T-cell (primary cell): ENCODE measurements around the gene LEFTY2. TPM values are rescaled to one million over a fixed set of nuclear protein-coding genes. Genes with fewer than 3 reads are reported as not detected.

Experiments used
- ATAC-seq, 4 experiments: fragments of 200-7000 bp in 3 of 4; fragments of 150-1000 bp in 1 of 4; cut with Tn5 transposase; replicated peaks in 1 of 4; 1 replicate in 3 of 4; 2 replicates in 1 of 4; pipeline ENCODE4 v1.10.0; 2021; ENCODE audit warnings: moderate library complexity in 3 of 4, mild to moderate bottlenecking in 2 of 4, moderate number of reproducible peaks in 1 of 4
- CTCF ChIA-PET, 2 donors: fragments of 300-600 bp; sonication (Branson Sonifier 250); formaldehyde crosslinking; loops; one replicate each; lab custom pipeline; 2022; ENCODE audit warnings: antibody characterized with exemption in 2 of 2; lab: Charles Lee
- POLR2A ChIA-PET, 2 donors: fragments of 300-600 bp; sonication (Branson Sonifier 250); formaldehyde crosslinking; loops; one replicate each; lab custom pipeline; 2022; ENCODE audit warnings: antibody characterized with exemption in 2 of 2; lab: Charles Lee
- DNase-seq, 35 experiments: peaks; one replicate each; pipeline versions ENCODE4 v3.0.0 to v3.0.0-alpha.2; 2013 to 2023
- H3K27ac ChIP-seq: one replicate; pipeline ENCODE4 v1.5.1; 2013; ENCODE audit warnings: low read length
- H3K27me3 ChIP-seq, 2 experiments: replicated peaks in 1 of 2; 1 replicate in 1 of 2; 2 replicates in 1 of 2; pipeline versions ENCODE4 v1.6.1 to v1.7.0; 2013; ENCODE audit warnings: low read length in 1 of 2, mixed read lengths in 1 of 2; ENCODE audit not compliant: control insufficient read depth in 2 of 2, insufficient read depth in 2 of 2; ENCODE audit errors: extremely low read depth in 1 of 2
- H3K36me3 ChIP-seq, 2 donors: 1 replicate in 1 of 2; 2 replicates in 1 of 2; pipeline versions ENCODE4 v1.6.1 to v1.7.0; 2013; ENCODE audit warnings: low read length in 1 of 2; ENCODE audit not compliant: control insufficient read depth in 2 of 2, insufficient read depth in 1 of 2; ENCODE audit errors: extremely low read depth in 1 of 2
- H3K4me1 ChIP-seq, 2 experiments: 1 replicate in 1 of 2; 2 replicates in 1 of 2; pipeline versions ENCODE4 v1.6.1 to v1.7.0; 2013; ENCODE audit warnings: low read length in 2 of 2, mixed read lengths in 1 of 2; ENCODE audit not compliant: insufficient read depth in 2 of 2, control insufficient read depth in 1 of 2; ENCODE audit errors: extremely low read depth in 1 of 2
- H3K4me3 ChIP-seq, 2 donors: 1 replicate in 1 of 2; 2 replicates in 1 of 2; pipeline versions ENCODE4 v1.5.1 to v1.7.0; 2013; ENCODE audit warnings: mild to moderate bottlenecking in 2 of 2, low read length in 1 of 2, moderate library complexity in 1 of 2; ENCODE audit not compliant: control insufficient read depth in 1 of 2; ENCODE audit errors: extremely low read depth in 1 of 2
- H3K9me3 ChIP-seq: 2 replicates; pipeline ENCODE4 v1.7.0; 2013
- H3K27ac Mint-ChIP-seq, 2 donors: one replicate each; pipeline ENCODE4 v1.8.0; 2020 to 2021; ENCODE audit warnings: mild to moderate bottlenecking in 2 of 2, mixed read lengths in 2 of 2
- H3K27me3 Mint-ChIP-seq, 2 donors: one replicate each; pipeline ENCODE4 v1.8.0; 2021 to 2022; ENCODE audit warnings: mixed read lengths in 2 of 2
- H3K36me3 Mint-ChIP-seq: one replicate; pipeline ENCODE4 v1.8.0; 2021; ENCODE audit warnings: mixed read lengths
- H3K4me1 Mint-ChIP-seq, 3 donors: one replicate each; pipeline ENCODE4 v1.8.0; 2020 to 2022; ENCODE audit warnings: mixed read lengths in 3 of 3, mild to moderate bottlenecking in 1 of 3
- H3K4me3 Mint-ChIP-seq, 3 donors: one replicate each; pipeline ENCODE4 v1.8.0; 2020 to 2022; ENCODE audit warnings: mild to moderate bottlenecking in 3 of 3, mixed read lengths in 3 of 3, moderate library complexity in 3 of 3
- H3K9me3 Mint-ChIP-seq, 3 donors: one replicate each; pipeline ENCODE4 v1.8.0; 2020 to 2022; ENCODE audit warnings: mixed read lengths in 3 of 3
- WGBS: methylation state at CpG from one replicate; pipeline ENCODE4 v1.1.5; 2013; ENCODE audit warnings: missing lambda C conversion rate; ENCODE audit not compliant: insufficient coverage; 5-methylcytosine and 5-hydroxymethylcytosine counted together
- total RNA-seq, 35 experiments: library from RNA in 6 of 35; stranded (reverse) in 6 of 35; fragments of 120-200 nt in 1 of 35; gene quantifications; one replicate each; pipeline versions ENCODE4 v1.2.1 to v1.2.4 and lab custom pipeline; 2013 to 2026

The LEFTY2 gene
- total RNA-seq, 5 donors from 2014 or later (not counting 1 experiment from before 2014, with no cell fraction given), result 0.16 TPM; not detected in 4

DNA sequence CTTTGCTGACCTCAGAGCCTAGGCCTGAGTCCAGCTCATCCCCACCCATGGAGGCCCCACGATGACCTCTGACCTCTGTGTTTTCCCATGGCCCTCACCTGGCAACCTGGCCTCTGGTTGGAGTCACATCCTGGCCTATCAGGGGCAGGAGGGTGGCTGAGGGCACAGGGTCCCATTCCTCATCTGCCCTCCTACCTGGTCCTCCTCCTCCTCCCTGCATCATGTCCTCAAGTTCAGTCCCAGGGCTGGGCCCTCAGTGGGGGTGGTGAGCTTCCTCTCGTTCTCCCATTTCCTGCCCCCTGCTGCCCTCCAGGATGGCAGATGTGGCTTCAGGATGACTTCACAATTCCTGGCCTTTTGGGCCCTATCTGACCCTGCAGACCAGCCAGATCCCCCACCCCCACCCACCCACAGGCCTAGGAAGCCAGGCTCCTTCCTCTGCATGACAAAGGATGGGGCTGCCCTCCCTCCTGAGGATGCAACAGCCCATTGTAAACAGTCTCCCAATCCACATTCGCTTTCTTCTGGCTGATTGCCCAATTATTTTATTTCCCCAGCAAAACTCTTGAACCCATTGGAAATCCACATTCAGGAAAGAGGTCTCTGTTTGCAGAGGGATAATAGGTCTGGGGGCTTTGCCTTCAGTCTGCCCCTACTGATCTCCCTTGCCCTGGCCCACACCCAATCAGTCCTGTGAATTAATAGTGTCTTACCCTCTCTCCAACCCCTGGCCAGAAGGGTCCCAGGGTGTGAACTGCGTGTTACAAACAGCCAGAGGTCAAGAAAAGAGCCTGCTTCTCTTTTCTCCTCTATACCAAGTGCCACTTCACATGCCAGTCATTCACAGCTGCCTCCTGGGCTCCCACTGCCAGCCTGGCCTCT is 41.7 kb downstream of the LEFTY2 start:
- Histone ChIP-seq H3K36me3 (no peaks in the 10 kb centered on the region), H3K27ac (peak overlapping the region; percentile 85), H3K4me3 (no peak overlapping the region), H3K9me3 (no peaks in the 10 kb centered on the region), H3K27me3 (no peaks in the 10 kb centered on the region), H3K4me1 (peaks cover 34 to 43% of the 10 kb centered on the region in 2 experiments)
- ChIA-PET CTCF (no interaction called here), POLR2A (interaction anchor here in 1 of 2 donors (0.6 kb wide), 1 partner anchor 40 kb away, joined by 4 read pairs; no protein-coding TSS in a partner anchor)
- Mint-ChIP-seq H3K36me3 (no peaks in the 10 kb centered on the region), H3K9me3 (no peaks in the 10 kb centered on the region), H3K4me3 (peak overlapping the region in 1 of 3 donors; percentile 55), H3K27ac (peak overlapping the region; percentile 93 to 95), H3K4me1 (peaks cover 46 to 68% (median 51%) of the 10 kb centered on the region in 3 donors), H3K27me3 (no peaks in the 10 kb centered on the region)
- DNase-seq, result no peak
- 88% methylated on average over 3 of the region's 4 CpGs for WGBS
- ATAC-seq, result no peak

DNA sequence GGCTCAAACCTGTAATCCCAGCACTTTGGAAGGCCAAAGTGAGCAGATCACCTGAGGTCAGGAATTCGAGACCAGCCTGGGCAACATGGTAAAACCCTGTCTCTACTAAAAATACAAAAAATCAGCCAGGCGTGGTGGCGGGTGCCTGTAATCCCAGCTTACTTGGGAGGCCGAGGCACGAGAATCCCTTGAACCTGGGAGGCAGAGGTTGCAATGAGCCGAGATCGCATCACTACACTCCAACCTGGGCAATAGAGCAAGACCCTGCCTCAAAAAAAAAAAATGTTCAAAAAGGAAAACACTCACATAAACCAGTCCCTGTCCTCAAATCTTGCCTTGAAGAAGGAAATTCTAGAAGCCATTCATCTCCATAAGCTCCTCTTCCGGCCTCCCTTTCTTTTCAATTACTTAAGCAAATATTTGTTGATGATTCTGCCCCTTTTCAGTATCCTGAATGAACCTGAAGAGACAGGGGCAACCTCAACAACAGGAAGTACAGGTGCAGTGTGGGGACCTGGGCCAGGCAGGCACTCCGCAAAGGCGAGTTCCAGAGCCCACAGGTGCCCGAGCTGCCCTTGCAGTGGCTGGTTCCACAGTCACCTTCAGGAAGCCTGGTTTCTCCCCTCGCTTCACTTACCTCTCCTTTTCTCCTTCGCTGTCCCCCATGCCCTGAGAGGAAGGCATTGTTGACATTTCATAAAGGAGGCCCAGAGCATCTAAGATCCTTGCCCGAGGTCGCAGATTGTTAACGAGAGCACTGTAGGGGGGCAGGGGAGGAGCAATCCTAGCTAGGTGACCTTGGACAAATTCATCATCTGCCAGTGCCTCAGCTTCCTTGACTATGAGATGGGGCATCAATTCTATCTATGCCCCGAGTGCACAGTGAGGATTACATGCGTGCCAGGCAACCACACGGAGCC is 43.2 kb downstream of the LEFTY2 start:
- no peaks in the 10 kb centered on the region for H3K27me3 ChIP-seq
- Mint-ChIP-seq H3K36me3 (no peaks in the 10 kb centered on the region), H3K27ac (peak overlapping the region; percentile 95 to 97), H3K4me1 (peaks cover 53 to 66% (median 58%) of the 10 kb centered on the region in 3 donors), H3K4me3 (peak overlapping the region; percentile 52 to 85 (median 63)), H3K27me3 (no peaks in the 10 kb centered on the region), H3K9me3 (no peaks in the 10 kb centered on the region)
- peak; percentile 21 to 74 (median 51) for DNase-seq
- no peaks in the 10 kb centered on the region for H3K36me3 ChIP-seq
- ChIA-PET CTCF (interaction anchor here (0.5 to 2.3 kb wide), 10 partner anchors 8 to 1441 kb away, joined by 3 to 16 read pairs (median 4); partner anchors contain the start of genes PYCR2 (in 1 of the 2), SRP9 (in 1 of the 2) and TMEM63A (in 1 of the 2)), POLR2A (interaction anchor here (0.6 to 2.0 kb wide), 7 partner anchors 15 to 1275 kb away, joined by 3 to 12 read pairs (median 4); partner anchors contain the start of genes PYCR2 (in 1 of the 2) and TMEM63A (in 1 of the 2))
- WGBS, result 57% methylated on average over 12 of the region's 19 CpGs
- peak; percentile 54 to 72 (median 61) for ATAC-seq
- no peak overlapping the region for H3K4me3 ChIP-seq
- peak overlapping the region; percentile 85 for H3K27ac ChIP-seq
- H3K9me3 ChIP-seq, result no peaks in the 10 kb centered on the region
- peaks cover 34 to 43% of the 10 kb centered on the region in 2 experiments for H3K4me1 ChIP-seq

DNA sequence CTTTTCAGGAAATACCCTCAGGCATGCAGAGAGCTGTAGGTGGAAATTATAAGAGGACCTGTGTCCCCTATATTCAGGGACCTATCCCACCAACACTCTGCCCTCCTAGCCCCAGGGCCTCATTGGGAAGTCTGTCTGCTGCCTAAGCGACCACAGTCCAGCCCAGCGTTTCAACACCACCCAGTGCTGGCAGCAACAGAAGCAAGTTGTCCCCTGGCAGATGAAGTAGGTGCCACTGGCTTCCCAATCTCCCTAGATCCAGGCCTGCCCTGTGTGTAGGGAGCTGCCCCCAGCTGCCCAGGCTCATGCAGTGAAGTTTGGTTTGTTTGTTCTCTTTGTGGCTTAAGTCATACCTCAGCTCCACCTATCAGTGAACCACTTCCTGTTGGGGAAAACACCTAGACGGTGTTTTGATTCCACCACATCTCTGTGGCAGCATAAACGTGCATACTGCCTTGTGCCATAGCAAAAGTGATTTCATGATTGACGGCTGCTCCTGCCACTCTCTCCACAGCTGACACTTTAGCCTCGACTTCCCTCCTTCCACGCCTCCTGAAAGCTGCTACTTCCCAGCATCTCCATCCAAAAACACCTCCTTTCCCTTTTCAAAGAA is 44.0 kb downstream of the LEFTY2 start:
- H3K4me3 Mint-ChIP-seq, result peak overlapping the region; percentile 52 to 85 (median 63)
- H3K36me3 ChIP-seq, result no peaks in the 10 kb centered on the region
- ChIA-PET CTCF (interaction anchor here (0.5 to 2.3 kb wide), 10 partner anchors 9 to 437 kb away, joined by 3 to 16 read pairs (median 4); partner anchors contain the start of genes PYCR2 (in 2 of the 2), SRP9 (in 1 of the 2) and TMEM63A (in 1 of the 2)), POLR2A (interaction anchor here (0.6 to 2.0 kb wide), 4 partner anchors 14 to 166 kb away, joined by 3 to 12 read pairs (median 7); partner anchors contain the start of genes PYCR2 (in 1 of the 2) and TMEM63A (in 1 of the 2))
- no peaks in the 10 kb centered on the region for H3K27me3 Mint-ChIP-seq
- peaks cover 53 to 66% (median 56%) of the 10 kb centered on the region in 3 donors for H3K4me1 Mint-ChIP-seq
- peak overlapping the region; percentile 15 to 51 for H3K4me3 ChIP-seq
- no peaks in the 10 kb centered on the region for H3K9me3 ChIP-seq
- H3K36me3 Mint-ChIP-seq, result no peaks in the 10 kb centered on the region
- ATAC-seq (peak; percentile 92 to 96 (median 94)), DNase-seq (peak; percentile 45 to 94 (median 71))
- WGBS, result 2% methylated on average over 7 of the region's 7 CpGs
- H3K27ac ChIP-seq, result peak overlapping the region; percentile 85
- peaks cover 34 to 43% of the 10 kb centered on the region in 2 experiments for H3K4me1 ChIP-seq
- no peaks in the 10 kb centered on the region for H3K9me3 Mint-ChIP-seq
- H3K27me3 ChIP-seq, result no peaks in the 10 kb centered on the region
- H3K27ac Mint-ChIP-seq, result peak overlapping the region; percentile 95 to 97

DNA sequence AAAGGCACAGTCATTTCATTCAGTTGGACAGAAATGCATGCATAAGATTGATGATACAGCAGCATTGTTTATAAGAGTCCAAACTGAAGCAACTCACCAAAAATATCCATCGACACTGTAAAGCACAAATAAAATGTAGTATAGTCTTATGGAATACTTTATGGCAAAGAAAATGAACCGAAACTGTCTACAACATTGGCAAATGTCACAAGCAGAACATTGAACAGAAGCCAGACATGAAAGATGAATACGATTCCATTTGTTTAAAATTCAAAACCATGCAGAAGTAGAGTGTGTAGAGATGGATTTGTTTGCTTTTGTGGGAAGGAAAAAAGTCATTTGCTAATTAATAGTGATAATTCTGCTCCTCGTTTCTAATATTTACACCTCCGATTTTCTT is 44.5 kb downstream of the LEFTY2 start:
- WGBS, result no CpG with 5 or more reads among the region's 5 CpGs
- no peaks in the 10 kb centered on the region for H3K9me3 Mint-ChIP-seq
- Histone ChIP-seq H3K9me3 (no peaks in the 10 kb centered on the region), H3K27ac (peak overlapping the region; percentile 85), H3K4me1 (peaks cover 34 to 43% of the 10 kb centered on the region in 2 experiments), H3K4me3 (peak overlapping the region in 1 of 2 donors; percentile 51), H3K36me3 (no peaks in the 10 kb centered on the region), H3K27me3 (no peaks in the 10 kb centered on the region)
- DNase-seq, result peak in 1 of 35 experiments; percentile 25
- peak overlapping the region; percentile 52 to 85 (median 63) for H3K4me3 Mint-ChIP-seq
- ChIA-PET CTCF (interaction anchor here (0.6 to 2.3 kb wide), 5 partner anchors 11 to 118 kb away, joined by 3 to 16 read pairs (median 7); partner anchors contain the start of genes PYCR2 (in 2 of the 2), SRP9 (in 1 of the 2) and TMEM63A (in 1 of the 2)), POLR2A (interaction anchor here in 1 of 2 donors (1.7 to 2.0 kb wide), 2 partner anchors 14 to 27 kb away, joined by 9 to 12 read pairs; partner anchors contain the start of genes PYCR2 and TMEM63A)
- H3K27me3 Mint-ChIP-seq, result no peaks in the 10 kb centered on the region
- H3K27ac Mint-ChIP-seq, result peak overlapping the region; percentile 95 to 97
- H3K4me1 Mint-ChIP-seq, result peaks cover 55 to 69% (median 58%) of the 10 kb centered on the region in 3 donors
- ATAC-seq, result no peak
- no peaks in the 10 kb centered on the region for H3K36me3 Mint-ChIP-seq

DNA sequence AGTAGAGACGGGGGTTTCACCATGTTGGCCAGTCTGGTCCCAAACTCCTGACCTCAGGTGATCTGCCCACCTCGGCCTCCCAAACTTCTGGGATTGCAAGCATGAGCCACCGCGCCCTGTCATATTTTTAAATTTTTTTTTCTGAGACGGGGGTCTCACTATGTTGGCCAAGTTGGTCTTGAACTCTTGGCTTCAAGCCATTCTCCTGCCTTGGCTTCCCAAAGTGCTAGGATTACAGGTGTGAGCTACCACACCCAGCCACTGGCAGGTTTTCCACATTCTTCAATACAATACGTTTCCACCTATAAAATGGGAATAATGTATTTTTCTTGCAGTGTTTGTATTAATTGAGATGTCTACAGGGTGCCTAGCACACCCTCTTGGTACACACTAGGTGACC is 48.7 kb downstream of the LEFTY2 start:
- Mint-ChIP-seq H3K27me3 (no peaks in the 10 kb centered on the region), H3K4me1 (peaks cover 39 to 47% (median 44%) of the 10 kb centered on the region in 3 donors), H3K27ac (no peak overlapping the region), H3K4me3 (no peak overlapping the region), H3K9me3 (no peaks in the 10 kb centered on the region), H3K36me3 (no peaks in the 10 kb centered on the region)
- Histone ChIP-seq H3K27me3 (no peaks in the 10 kb centered on the region), H3K27ac (no peak overlapping the region), H3K36me3 (no peaks in the 10 kb centered on the region), H3K4me3 (no peak overlapping the region), H3K4me1 (peaks cover 24 to 26% of the 10 kb centered on the region in 2 experiments), H3K9me3 (no peaks in the 10 kb centered on the region)
- 91% methylated on average over 5 of the region's 6 CpGs for WGBS
- DNase-seq (no peak), ATAC-seq (no peak)
- CTCF ChIA-PET, result interaction anchor here in 1 of 2 donors (0.5 kb wide), 1 partner anchor 9 kb away, joined by 5 read pairs; no protein-coding TSS in a partner anchor
- POLR2A ChIA-PET, result interaction anchor here in 1 of 2 donors (0.6 kb wide), 1 partner anchor 1046 kb away, joined by 3 read pairs; no protein-coding TSS in a partner anchor
